Stimulated activated naive B cell treated with anti-CD40 and anti-IgM and Interleukin-4, amounts not matched to agents 10 μg/mL and 1 μg/mL and 100 μg/mL, for 72 hours (primary cell): ENCODE measurements around the gene CNGA4.

Experiments
- ATAC-seq, 2 donors: fragments of 150-1000 bp; cut with Tn5 transposase; replicated peaks; 2 replicates each; pipeline ENCODE4 v1.10.0; 2021; ENCODE audit warnings: moderate library complexity in 1 of 2
- DNase-seq: peaks from one replicate; pipeline ENCODE4 v3.0.0; 2021
- H3K27ac Mint-ChIP-seq: one replicate; pipeline ENCODE4 v1.8.0; 2022; ENCODE audit warnings: mild to moderate bottlenecking, mixed read lengths
- H3K27me3 Mint-ChIP-seq, 2 donors: one replicate each; pipeline ENCODE4 v1.8.0; 2022; ENCODE audit warnings: mixed read lengths in 2 of 2
- H3K36me3 Mint-ChIP-seq, 2 donors: one replicate each; pipeline ENCODE4 v1.8.0; 2022; ENCODE audit warnings: mixed read lengths in 2 of 2, mild to moderate bottlenecking in 1 of 2
- H3K4me1 Mint-ChIP-seq, 2 donors: one replicate each; pipeline ENCODE4 v1.8.0; 2022; ENCODE audit warnings: mixed read lengths in 2 of 2, mild to moderate bottlenecking in 1 of 2
- H3K4me3 Mint-ChIP-seq, 2 donors: one replicate each; pipeline ENCODE4 v1.8.0; 2022; ENCODE audit warnings: mild to moderate bottlenecking in 2 of 2, mixed read lengths in 2 of 2, moderate library complexity in 1 of 2
- H3K9me3 Mint-ChIP-seq, 2 donors: one replicate each; pipeline ENCODE4 v1.8.0; 2022; ENCODE audit warnings: mixed read lengths in 2 of 2, mild to moderate bottlenecking in 1 of 2

The CNGA4 gene

DNA sequence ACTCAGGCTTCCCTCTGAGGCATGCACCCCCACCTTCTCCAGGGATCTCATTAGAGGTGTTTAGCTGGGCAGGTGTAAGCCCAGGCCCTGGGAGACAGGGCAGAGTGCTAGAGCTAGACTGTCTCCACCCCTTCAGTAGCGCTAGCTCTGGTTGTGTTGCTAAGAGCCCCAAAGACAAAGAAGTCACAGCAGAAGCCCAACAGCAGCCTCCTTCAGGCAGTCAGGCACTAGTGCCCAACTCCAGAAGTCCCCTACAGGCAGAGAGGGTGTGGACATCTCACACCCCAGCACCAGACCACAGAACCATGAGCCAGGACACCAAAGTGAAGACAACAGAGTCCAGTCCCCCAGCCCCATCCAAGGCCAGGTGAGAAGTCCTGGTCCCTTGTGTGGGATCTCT lies at the start of gene CNGA4:
TSS of gene CNGA4 (plus strand) at position 188 of the 400 bp plus-strand sequence. CDS start at position 306, 118 bp downstream.
- no peak within 1 kb of the TSS for H3K4me3 Mint-ChIP-seq
- peaks cover 26 to 28% of the 10 kb centered on the region in 2 donors for H3K27me3 Mint-ChIP-seq
- no peaks in the 10 kb centered on the region for H3K9me3 Mint-ChIP-seq

GRCh38 chr11:6191742-6192141 lies 47.1 kb upstream of the CNGA4 start:
- no peak overlapping the region for H3K27ac Mint-ChIP-seq
- no peak for DNase-seq
- H3K27me3 Mint-ChIP-seq: peaks cover 0 to 6% of the 10 kb centered on the region in 2 donors
- no peak overlapping the region for H3K4me3 Mint-ChIP-seq
- H3K36me3 Mint-ChIP-seq: no peaks in the 10 kb centered on the region
- no peaks in the 10 kb centered on the region for H3K9me3 Mint-ChIP-seq
- no peak for ATAC-seq
- no peaks in the 10 kb centered on the region for H3K4me1 Mint-ChIP-seq

More for the DNA sequence above, at the start of gene CNGA4:
- DNase-seq: no peak
- ATAC-seq: no peak
- no peaks in the 10 kb centered on the region for H3K36me3 Mint-ChIP-seq
- no peak within 1 kb of the TSS for H3K27ac Mint-ChIP-seq
- H3K4me1 Mint-ChIP-seq: peaks cover 12 to 20% of the 10 kb centered on the region in 2 donors

- H3K27ac Mint-ChIP-seq: no peak overlapping the region
- H3K9me3 Mint-ChIP-seq: no peaks in the 10 kb centered on the region
- peaks cover 0 to 6% of the 10 kb centered on the region in 2 donors for H3K27me3 Mint-ChIP-seq
- no peaks in the 10 kb centered on the region for H3K4me1 Mint-ChIP-seq
- H3K36me3 Mint-ChIP-seq: no peaks in the 10 kb centered on the region
- ATAC-seq (peak in 1 of 2 donors; percentile 42), DNase-seq (no peak)
- H3K4me3 Mint-ChIP-seq: no peak overlapping the region
These were observed 44.8 kb upstream of the CNGA4 start for GRCh38 chr11:6194065-6194581.

DNA sequence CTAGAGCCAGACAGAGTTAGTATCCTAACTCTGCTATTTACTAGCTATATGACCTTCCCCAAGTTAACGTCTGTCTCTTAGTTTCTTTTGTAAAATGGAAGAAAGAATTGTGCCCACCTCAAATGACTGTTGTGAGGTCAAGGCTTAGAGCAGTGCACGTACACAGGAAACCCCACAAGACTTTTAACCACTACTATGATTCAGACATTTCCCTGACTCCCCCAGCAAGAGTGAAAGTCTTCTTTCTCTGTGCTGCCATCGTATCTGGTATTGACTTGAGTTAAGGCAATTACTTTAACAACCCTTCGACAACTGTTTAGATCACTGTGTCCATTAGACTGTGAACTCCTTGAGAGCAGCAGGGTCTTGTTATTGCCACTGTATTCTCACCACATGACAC lies 42.5 kb upstream of the CNGA4 start:
- H3K27ac Mint-ChIP-seq: no peak overlapping the region
- peaks cover 0 to 6% of the 10 kb centered on the region in 2 donors for H3K27me3 Mint-ChIP-seq
- H3K4me1 Mint-ChIP-seq: no peaks in the 10 kb centered on the region
- no peak for ATAC-seq
- no peak for DNase-seq
- no peak overlapping the region for H3K4me3 Mint-ChIP-seq
- H3K9me3 Mint-ChIP-seq: no peaks in the 10 kb centered on the region
- H3K36me3 Mint-ChIP-seq: peaks cover 9 to 12% of the 10 kb centered on the region in 2 donors

- no peaks in the 10 kb centered on the region for H3K9me3 Mint-ChIP-seq
- H3K27me3 Mint-ChIP-seq: no peaks in the 10 kb centered on the region
- no peak for ATAC-seq
- no peak overlapping the region for H3K27ac Mint-ChIP-seq
- H3K4me1 Mint-ChIP-seq: no peaks in the 10 kb centered on the region
- peaks cover 10 to 12% of the 10 kb centered on the region in 2 donors for H3K36me3 Mint-ChIP-seq
- DNase-seq: no peak
- no peak overlapping the region for H3K4me3 Mint-ChIP-seq
These were observed 41.3 kb upstream of the CNGA4 start for GRCh38 chr11:6197466-6198200.

GRCh38 chr11:6199174-6199810 lies 39.6 kb upstream of the CNGA4 start, which contains the start of gene OR52W1:
Gene OR52W1 (plus strand): TSS chr11:6199224. CDS start chr11:6199224, 0 bp downstream.
- Mint-ChIP-seq H3K4me3 (no peak within 1 kb of the TSS), H3K9me3 (no peaks in the 10 kb centered on the region), H3K36me3 (peaks cover 16% of the 10 kb centered on the region in 2 donors), H3K4me1 (peaks cover 8 to 13% of the 10 kb centered on the region in 2 donors), H3K27me3 (no peaks in the 10 kb centered on the region), H3K27ac (no peak within 1 kb of the TSS)
- no peak for ATAC-seq
- DNase-seq: no peak

GRCh38 chr11:6200975-6201374 lies 37.9 kb upstream of the CNGA4 start:
- peaks cover 18 to 26% of the 10 kb centered on the region in 2 donors for H3K36me3 Mint-ChIP-seq
- no peaks in the 10 kb centered on the region for H3K9me3 Mint-ChIP-seq
- H3K27ac Mint-ChIP-seq: no peak overlapping the region
- no peak for ATAC-seq
- H3K27me3 Mint-ChIP-seq: no peaks in the 10 kb centered on the region
- peaks cover 8 to 13% of the 10 kb centered on the region in 2 donors for H3K4me1 Mint-ChIP-seq
- DNase-seq: no peak
- no peak overlapping the region for H3K4me3 Mint-ChIP-seq

DNA sequence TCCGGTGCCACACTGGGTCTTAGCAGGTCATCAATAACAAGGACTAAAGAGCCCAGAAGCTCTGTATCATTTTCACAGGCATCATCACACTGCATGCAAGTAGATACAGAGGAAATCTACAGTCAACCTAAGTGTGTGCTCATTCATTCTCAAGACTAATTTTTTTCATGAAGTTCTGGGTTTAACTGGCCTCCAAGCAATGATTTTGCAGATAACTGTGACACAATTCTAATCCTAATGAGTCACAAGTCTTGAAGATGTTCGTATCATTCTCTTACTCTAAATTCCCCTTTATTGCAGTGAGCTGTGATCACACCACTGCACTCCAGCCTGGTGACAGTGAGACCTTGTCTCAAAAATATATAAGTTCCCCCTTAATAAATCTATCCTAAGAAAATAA lies 37.4 kb upstream of the CNGA4 start:
- no peak for DNase-seq
- Mint-ChIP-seq H3K27ac (no peak overlapping the region), H3K36me3 (peaks cover 18 to 27% of the 10 kb centered on the region in 2 donors), H3K27me3 (no peaks in the 10 kb centered on the region), H3K4me1 (peaks cover 8 to 13% of the 10 kb centered on the region in 2 donors), H3K9me3 (no peaks in the 10 kb centered on the region), H3K4me3 (no peak overlapping the region)
- ATAC-seq: no peak

- H3K4me1 Mint-ChIP-seq: peaks cover 8 to 13% of the 10 kb centered on the region in 2 donors
These were observed 36.8 kb upstream of the CNGA4 start for GRCh38 chr11:6202041-6202440.

DNA sequence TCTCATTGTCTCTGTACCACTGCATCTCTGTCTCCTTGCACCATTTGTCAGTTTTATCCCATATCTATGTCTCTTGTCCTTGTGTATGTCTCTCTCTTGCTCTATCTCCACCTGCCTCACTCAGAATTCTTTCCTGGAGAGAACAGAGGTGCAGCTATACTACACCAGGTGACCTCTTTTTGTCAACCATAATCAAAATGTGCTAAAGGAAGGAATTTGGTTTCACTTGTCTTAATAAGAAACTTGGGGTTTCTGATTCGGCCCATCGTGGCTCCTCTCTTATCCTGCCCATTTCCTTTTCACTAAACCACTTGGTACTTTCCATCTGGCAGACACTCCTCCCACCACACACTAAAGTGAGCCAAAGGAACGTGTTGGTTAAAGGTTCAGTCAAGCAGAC lies 35.6 kb upstream of the CNGA4 start:
- no peak overlapping the region for H3K4me3 Mint-ChIP-seq
- no peaks in the 10 kb centered on the region for H3K27me3 Mint-ChIP-seq
- H3K27ac Mint-ChIP-seq: no peak overlapping the region
- peaks cover 8 to 13% of the 10 kb centered on the region in 2 donors for H3K4me1 Mint-ChIP-seq
- DNase-seq: no peak
- peaks cover 18 to 27% of the 10 kb centered on the region in 2 donors for H3K36me3 Mint-ChIP-seq
- peak; percentile 56 to 62 for ATAC-seq
- H3K9me3 Mint-ChIP-seq: no peaks in the 10 kb centered on the region

More at GRCh38 chr11:6202041-6202440, 36.8 kb upstream of the CNGA4 start:
- Mint-ChIP-seq H3K9me3 (no peaks in the 10 kb centered on the region), H3K4me3 (no peak overlapping the region), H3K27me3 (no peaks in the 10 kb centered on the region), H3K36me3 (peaks cover 18 to 27% of the 10 kb centered on the region in 2 donors), H3K27ac (no peak overlapping the region)
- no peak for ATAC-seq
- DNase-seq: no peak

GRCh38 chr11:6204706-6205105 lies 34.2 kb upstream of the CNGA4 start:
- H3K27ac Mint-ChIP-seq: no peak overlapping the region
- H3K36me3 Mint-ChIP-seq: peaks cover 23 to 33% of the 10 kb centered on the region in 2 donors
- no peak for ATAC-seq
- no peaks in the 10 kb centered on the region for H3K9me3 Mint-ChIP-seq
- no peaks in the 10 kb centered on the region for H3K27me3 Mint-ChIP-seq
- H3K4me3 Mint-ChIP-seq: no peak overlapping the region
- H3K4me1 Mint-ChIP-seq: peaks cover 8 to 13% of the 10 kb centered on the region in 2 donors
- DNase-seq: no peak

DNA sequence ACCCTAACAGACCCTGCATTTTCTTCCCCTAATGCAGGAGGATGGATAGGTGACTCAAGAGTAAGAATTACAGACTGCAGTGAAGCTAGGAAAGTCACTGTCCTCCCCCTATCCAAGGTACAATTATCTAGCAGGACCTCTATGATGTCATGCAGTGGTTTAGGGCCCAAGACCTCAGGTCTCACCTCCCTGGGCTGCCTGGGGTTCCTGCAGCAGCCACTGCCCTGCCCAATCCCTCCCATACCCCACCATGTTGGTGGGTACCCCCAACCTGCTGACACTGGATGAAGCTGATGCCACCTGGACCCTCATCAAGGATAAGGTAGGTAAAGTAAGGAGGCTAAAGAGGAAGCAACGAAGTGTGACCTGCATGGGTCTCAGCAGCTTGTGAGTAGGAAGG lies 33.5 kb upstream of the CNGA4 start, which contains the start of gene C11orf42:
TSS of gene C11orf42 (plus strand) at position 192 of the 400 bp plus-strand sequence. CDS start at position 251, 59 bp downstream.
- no peak for ATAC-seq
- Mint-ChIP-seq H3K9me3 (no peaks in the 10 kb centered on the region), H3K36me3 (peaks cover 20 to 30% of the 10 kb centered on the region in 2 donors), H3K27ac (no peak within 1 kb of the TSS), H3K4me3 (no peak within 1 kb of the TSS), H3K4me1 (peaks cover 8 to 13% of the 10 kb centered on the region in 2 donors), H3K27me3 (no peaks in the 10 kb centered on the region)
- no peak for DNase-seq

GRCh38 chr11:6206456-6207180 lies 32.3 kb upstream of the CNGA4 start:
- peaks cover 17 to 30% of the 10 kb centered on the region in 2 donors for H3K36me3 Mint-ChIP-seq
- no peak overlapping the region for H3K4me3 Mint-ChIP-seq
- peaks cover 8 to 13% of the 10 kb centered on the region in 2 donors for H3K4me1 Mint-ChIP-seq
- DNase-seq (no peak), ATAC-seq (no peak)
- H3K27me3 Mint-ChIP-seq: no peaks in the 10 kb centered on the region
- H3K27ac Mint-ChIP-seq: no peak overlapping the region
- no peaks in the 10 kb centered on the region for H3K9me3 Mint-ChIP-seq

DNA sequence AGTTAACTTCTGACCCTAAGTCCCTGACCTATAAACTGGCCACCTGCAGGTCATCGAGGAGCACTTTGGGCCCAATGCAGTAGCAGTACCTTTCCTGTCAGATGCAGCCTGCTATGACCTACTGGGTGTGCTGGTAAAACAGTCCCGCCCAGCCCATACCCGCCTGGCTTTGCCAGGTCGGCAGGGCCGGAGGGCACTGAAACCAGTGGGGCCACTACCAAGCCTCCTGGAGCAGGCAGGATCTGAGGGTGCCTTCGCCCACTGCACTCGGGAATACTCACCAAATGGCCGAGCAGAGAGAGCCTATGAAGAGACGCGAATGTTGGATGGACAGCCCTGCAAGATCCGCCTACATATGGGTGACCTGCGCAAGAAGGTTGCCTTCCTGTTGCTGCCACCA lies 29.1 kb upstream of the CNGA4 start:
- H3K9me3 Mint-ChIP-seq: no peaks in the 10 kb centered on the region
- peaks cover 11 to 25% of the 10 kb centered on the region in 2 donors for H3K36me3 Mint-ChIP-seq
- DNase-seq (no peak), ATAC-seq (no peak)
- no peak overlapping the region for H3K27ac Mint-ChIP-seq
- H3K27me3 Mint-ChIP-seq: no peaks in the 10 kb centered on the region
- no peaks in the 10 kb centered on the region for H3K4me1 Mint-ChIP-seq
- H3K4me3 Mint-ChIP-seq: no peak overlapping the region
